Measurements from ENCODE around the gene PRKCA. TPM values are rescaled to one million over a fixed set of nuclear protein-coding genes. Genes with fewer than 3 reads are reported as not detected.
"Not testable (repeated sequence)": the region's sequence is repeated elsewhere in the genome, so short reads cannot be mapped to it uniquely, and the experiment has no call there.

Gene PRKCA
- total RNA-seq, 1 donor from 2014 or later, result 6.3 TPM

GRCh38 chr17:66350576-66350975 lies 48.2 kb downstream of the PRKCA start:
- not testable (repeated sequence) for DNase-seq (ENCODE audit: low read depth in 2 of 2)

- DNase-seq (ENCODE audit: low read depth in 2 of 2), result peak; percentile 35 to 39
These were observed 48.6 kb downstream of the PRKCA start for GRCh38 chr17:66351033-66351432.

GRCh38 chr17:66351701-66352100 lies 49.3 kb downstream of the PRKCA start:
- DNase-seq (ENCODE audit: low read depth in 2 of 2), result no peak

- DNase-seq (ENCODE audit: low read depth in 2 of 2), result peak in 1 of 2 donors; percentile 65
These were observed 51.6 kb downstream of the PRKCA start for GRCh38 chr17:66353937-66354401.

- peak in 1 of 2 donors; percentile 25 for DNase-seq (ENCODE audit: low read depth in 2 of 2)
These were observed 52.1 kb downstream of the PRKCA start for GRCh38 chr17:66354472-66354871.

GRCh38 chr17:66354981-66355380 lies 52.6 kb downstream of the PRKCA start:
- DNase-seq (ENCODE audit: low read depth in 2 of 2), result no peak

- peak in 1 of 2 donors; percentile 22 for DNase-seq (ENCODE audit: low read depth in 2 of 2)
These were observed 53.1 kb downstream of the PRKCA start for GRCh38 chr17:66355510-66355909.

- DNase-seq (ENCODE audit: low read depth in 2 of 2), result peak in 1 of 2 donors; percentile 47
These were observed 54.6 kb downstream of the PRKCA start for GRCh38 chr17:66357037-66357436.

- no peak for DNase-seq (ENCODE audit: low read depth in 2 of 2)
These were observed 56.9 kb downstream of the PRKCA start for GRCh38 chr17:66359351-66359750.

- DNase-seq (ENCODE audit: low read depth in 2 of 2), result not testable (repeated sequence)
These were observed 58.6 kb downstream of the PRKCA start for GRCh38 chr17:66360961-66361565.

- no peak for DNase-seq (ENCODE audit: low read depth in 2 of 2)
These were observed 62.1 kb downstream of the PRKCA start for GRCh38 chr17:66364508-66364907.

GRCh38 chr17:66364990-66365490 lies 62.6 kb downstream of the PRKCA start:
- peak in 1 of 2 donors; percentile 14 for DNase-seq (ENCODE audit: low read depth in 2 of 2)

- DNase-seq (ENCODE audit: low read depth in 2 of 2), result no peak
These were observed 63.5 kb downstream of the PRKCA start for GRCh38 chr17:66365903-66366302.

GRCh38 chr17:66367107-66367506 lies 64.7 kb downstream of the PRKCA start:
- DNase-seq (ENCODE audit: low read depth in 2 of 2), result no peak

GRCh38 chr17:66369830-66370229 lies 67.4 kb downstream of the PRKCA start:
- DNase-seq (ENCODE audit: low read depth in 2 of 2), result no peak

- DNase-seq (ENCODE audit: low read depth in 2 of 2), result no peak
These were observed 69.1 kb downstream of the PRKCA start for GRCh38 chr17:66371561-66371960.

- DNase-seq (ENCODE audit: low read depth in 2 of 2), result no peak
These were observed 69.8 kb downstream of the PRKCA start for GRCh38 chr17:66372182-66372581.

GRCh38 chr17:66373079-66373478 lies 70.7 kb downstream of the PRKCA start:
- no peak for DNase-seq (ENCODE audit: low read depth in 2 of 2)

- peak in 1 of 2 donors; percentile 56 for DNase-seq (ENCODE audit: low read depth in 2 of 2)
These were observed 71.8 kb downstream of the PRKCA start for GRCh38 chr17:66373944-66374817.

- no peak for DNase-seq (ENCODE audit: low read depth in 2 of 2)
These were observed 72.7 kb downstream of the PRKCA start for GRCh38 chr17:66375121-66375520.

- no peak for DNase-seq (ENCODE audit: low read depth in 2 of 2)
These were observed 75.9 kb downstream of the PRKCA start for GRCh38 chr17:66378296-66378695.

- DNase-seq (ENCODE audit: low read depth in 2 of 2), result no peak
These were observed 77.1 kb downstream of the PRKCA start for GRCh38 chr17:66379544-66379943.

Data from lung microvascular endothelial cell (primary cell).